Measurements from ENCODE around the gene PHETA1.

The PHETA1 gene

DNA sequence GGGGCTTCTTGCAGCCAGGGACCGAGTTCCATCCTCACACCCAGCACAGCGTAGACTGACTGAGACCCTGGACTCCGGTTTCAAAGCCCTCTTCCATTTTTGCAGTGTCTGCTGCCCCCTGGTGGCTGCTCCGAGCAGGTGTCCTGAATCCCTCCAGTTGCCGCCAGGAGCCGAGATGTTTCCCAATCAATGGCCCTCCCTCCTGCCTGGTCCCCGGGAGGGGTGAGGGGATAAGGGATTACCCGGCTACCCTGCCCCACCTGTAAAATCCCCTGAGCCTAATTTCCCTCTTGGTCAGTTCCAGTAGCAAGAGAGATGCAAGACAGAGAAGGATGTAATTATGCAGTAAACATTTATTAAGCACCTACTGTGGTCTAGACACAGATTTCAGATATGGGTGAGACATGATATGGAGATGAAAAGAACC, 55.0 kb downstream of the PHETA1 start:
- Histone ChIP-seq H3K27ac (no peak overlapping the region), H3K27me3 (replicated peaks) (no peaks in the 10 kb centered on the region), H3K4me3 (ENCODE audit: low read depth, low read length) (no peak overlapping the region), H3K36me3 (replicated peaks) (no peaks in the 10 kb centered on the region)
- in situ Hi-C loops (cut with HindIII; ENCODE audit: low pct_ligation_motif_present, low sequenced_read_pairs): no loop called here
- DNase-seq: peak; percentile 40
- TF ChIP-seq, protein P1, sequence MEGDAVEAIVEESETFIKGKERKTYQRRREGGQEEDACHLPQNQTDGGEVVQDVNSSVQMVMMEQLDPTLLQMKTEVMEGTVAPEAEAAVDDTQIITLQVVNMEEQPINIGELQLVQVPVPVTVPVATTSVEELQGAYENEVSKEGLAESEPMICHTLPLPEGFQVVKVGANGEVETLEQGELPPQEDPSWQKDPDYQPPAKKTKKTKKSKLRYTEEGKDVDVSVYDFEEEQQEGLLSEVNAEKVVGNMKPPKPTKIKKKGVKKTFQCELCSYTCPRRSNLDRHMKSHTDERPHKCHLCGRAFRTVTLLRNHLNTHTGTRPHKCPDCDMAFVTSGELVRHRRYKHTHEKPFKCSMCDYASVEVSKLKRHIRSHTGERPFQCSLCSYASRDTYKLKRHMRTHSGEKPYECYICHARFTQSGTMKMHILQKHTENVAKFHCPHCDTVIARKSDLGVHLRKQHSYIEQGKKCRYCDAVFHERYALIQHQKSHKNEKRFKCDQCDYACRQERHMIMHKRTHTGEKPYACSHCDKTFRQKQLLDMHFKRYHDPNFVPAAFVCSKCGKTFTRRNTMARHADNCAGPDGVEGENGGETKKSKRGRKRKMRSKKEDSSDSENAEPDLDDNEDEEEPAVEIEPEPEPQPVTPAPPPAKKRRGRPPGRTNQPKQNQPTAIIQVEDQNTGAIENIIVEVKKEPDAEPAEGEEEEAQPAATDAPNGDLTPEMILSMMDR (IDR thresholded peaks at IDR 0.05; ENCODE audit: low read depth, low read length, missing control alignments): peak; percentile 99

DNA sequence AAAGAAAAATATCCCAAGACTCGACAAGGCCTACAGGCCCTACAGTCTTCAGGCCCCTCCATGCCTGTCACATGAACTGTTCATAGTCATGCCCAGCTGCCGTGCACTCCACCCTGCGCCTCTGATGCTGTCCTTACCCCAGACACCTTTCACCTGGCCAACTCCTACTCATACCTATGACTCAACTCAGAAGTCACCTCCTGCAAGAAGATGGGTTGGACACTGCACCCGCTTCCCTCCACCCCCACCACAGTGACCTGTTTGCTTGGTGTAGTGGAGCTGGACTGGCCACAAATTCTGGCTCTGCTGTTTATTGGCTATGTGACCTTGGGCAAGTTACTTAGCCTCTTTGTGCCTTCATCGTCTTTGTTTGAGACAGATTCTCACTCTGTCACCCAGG, 56.2 kb downstream of the PHETA1 start:
- in situ Hi-C loops (cut with HindIII; ENCODE audit: low pct_ligation_motif_present, low sequenced_read_pairs): no loop called here
- H3K27me3 ChIP-seq (replicated peaks): no peaks in the 10 kb centered on the region
- H3K27ac ChIP-seq: no peak overlapping the region
- no peak for DNase-seq
- no peaks in the 10 kb centered on the region for H3K36me3 ChIP-seq (replicated peaks)
- H3K4me3 ChIP-seq (ENCODE audit: low read depth, low read length): no peak overlapping the region
- TF ChIP-seq, protein P1 (IDR thresholded peaks at IDR 0.05; ENCODE audit: low read depth, low read length, missing control alignments): no peak

DNA sequence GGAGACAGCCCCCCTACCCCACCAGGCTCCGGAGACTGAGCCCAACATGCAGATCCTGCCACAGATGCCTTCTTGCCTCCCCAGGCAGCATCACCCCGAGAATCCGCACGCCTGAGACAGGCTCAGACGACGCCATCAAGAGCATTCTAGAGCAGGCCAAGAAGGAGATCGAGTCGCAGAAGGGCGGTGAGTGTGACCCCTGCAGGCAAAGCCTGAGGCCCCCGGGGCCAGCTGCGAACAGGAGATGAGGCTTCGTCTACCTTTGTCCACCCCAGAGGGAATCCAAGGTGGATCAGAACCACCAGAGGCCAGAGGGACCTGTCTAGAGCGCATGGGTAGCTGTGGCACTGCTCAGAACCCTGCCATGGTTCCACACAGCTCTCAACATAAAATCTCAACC, 56.9 kb downstream of the PHETA1 start:
- in situ Hi-C loops (cut with HindIII; ENCODE audit: low pct_ligation_motif_present, low sequenced_read_pairs): no loop called here

DNA sequence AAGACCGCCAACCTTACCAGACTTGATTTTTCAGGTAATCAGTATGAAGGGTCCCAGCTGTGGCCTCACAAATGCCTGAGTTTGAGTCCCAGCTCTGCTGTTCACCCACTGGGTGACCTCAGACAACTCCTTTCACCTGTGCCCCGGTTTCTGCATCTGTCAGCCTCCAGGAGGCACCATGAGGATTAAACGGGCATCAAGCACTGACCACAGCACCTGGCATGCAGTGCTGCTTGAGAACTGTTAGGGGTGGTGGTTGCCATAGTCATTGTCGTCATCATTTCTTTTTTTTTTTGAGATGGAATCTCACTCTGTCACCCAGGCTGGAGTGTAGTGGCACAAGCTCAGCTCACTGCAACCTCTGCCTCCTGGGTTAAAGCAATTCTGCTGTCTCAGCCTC, 57.9 kb downstream of the PHETA1 start:
- no peak for DNase-seq
- H3K27ac ChIP-seq: no peak overlapping the region
- H3K4me3 ChIP-seq (ENCODE audit: low read depth, low read length): no peak overlapping the region
- no peaks in the 10 kb centered on the region for H3K27me3 ChIP-seq (replicated peaks)
- in situ Hi-C loops (cut with HindIII; ENCODE audit: low pct_ligation_motif_present, low sequenced_read_pairs): no loop called here
- H3K36me3 ChIP-seq (replicated peaks): no peaks in the 10 kb centered on the region
- TF ChIP-seq, protein P1 (IDR thresholded peaks at IDR 0.05; ENCODE audit: low read depth, low read length, missing control alignments): no peak

More for the DNA sequence above, 56.9 kb downstream of the PHETA1 start:
- Histone ChIP-seq H3K36me3 (replicated peaks) (no peaks in the 10 kb centered on the region), H3K4me3 (ENCODE audit: low read depth, low read length) (no peak overlapping the region), H3K27me3 (replicated peaks) (no peaks in the 10 kb centered on the region), H3K27ac (no peak overlapping the region)
- no peak for DNase-seq
- TF ChIP-seq, protein P1 (IDR thresholded peaks at IDR 0.05; ENCODE audit: low read depth, low read length, missing control alignments): no peak
